GM21619 (cell line): ENCODE measurements around the gene MISP3.

Experiments used
- ATAC-seq: cut with Tn5 transposase; IDR thresholded peaks from one replicate; pipeline ENCODE4 v1.9.1; 2021; ENCODE audit not compliant: unreplicated experiment

MISP3 gene

GRCh38 chr19:14053032-14053431 is 19.6 kb upstream of the MISP3 start:
- no peak for ATAC-seq

- ATAC-seq, result no peak
These were observed 19.1 kb upstream of the MISP3 start for GRCh38 chr19:14053500-14053899.

GRCh38 chr19:14054099-14054498 is 18.5 kb upstream of the MISP3 start:
- ATAC-seq, result no peak

- ATAC-seq, result no peak
These were observed 17.9 kb upstream of the MISP3 start for GRCh38 chr19:14054721-14055120.

- no peak for ATAC-seq
These were observed 17.2 kb upstream of the MISP3 start for GRCh38 chr19:14055396-14055795.

DNA sequence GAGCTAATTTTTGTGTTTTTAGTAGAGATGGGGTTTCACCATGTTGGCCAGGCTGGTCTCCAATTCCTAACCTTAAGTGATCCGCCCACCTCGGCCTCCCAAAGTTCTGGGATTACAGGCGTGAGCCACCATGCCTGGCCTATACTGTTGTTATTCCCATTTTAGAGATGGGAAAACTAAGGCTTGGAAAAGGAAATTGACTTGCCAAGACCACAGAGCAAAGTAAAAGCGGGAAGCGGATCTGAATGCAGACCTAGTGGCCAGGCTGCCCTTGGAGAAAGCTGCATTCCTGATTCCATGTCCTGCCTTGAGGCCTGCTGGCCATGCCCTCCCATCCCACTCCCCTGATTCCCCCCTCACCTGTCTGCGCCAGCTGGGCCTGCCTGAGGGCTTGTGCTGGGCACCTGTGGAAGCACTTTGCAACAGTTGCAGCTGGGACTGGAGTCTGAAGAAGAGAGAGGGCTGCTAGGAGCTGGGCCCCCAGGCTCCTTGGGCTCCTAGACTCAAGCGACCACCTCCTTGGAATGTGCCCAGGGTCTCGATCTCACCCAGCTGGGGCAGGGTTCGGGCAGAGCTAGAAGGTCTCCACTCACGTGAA is 16.4 kb upstream of the MISP3 start:
- no peak for ATAC-seq

DNA sequence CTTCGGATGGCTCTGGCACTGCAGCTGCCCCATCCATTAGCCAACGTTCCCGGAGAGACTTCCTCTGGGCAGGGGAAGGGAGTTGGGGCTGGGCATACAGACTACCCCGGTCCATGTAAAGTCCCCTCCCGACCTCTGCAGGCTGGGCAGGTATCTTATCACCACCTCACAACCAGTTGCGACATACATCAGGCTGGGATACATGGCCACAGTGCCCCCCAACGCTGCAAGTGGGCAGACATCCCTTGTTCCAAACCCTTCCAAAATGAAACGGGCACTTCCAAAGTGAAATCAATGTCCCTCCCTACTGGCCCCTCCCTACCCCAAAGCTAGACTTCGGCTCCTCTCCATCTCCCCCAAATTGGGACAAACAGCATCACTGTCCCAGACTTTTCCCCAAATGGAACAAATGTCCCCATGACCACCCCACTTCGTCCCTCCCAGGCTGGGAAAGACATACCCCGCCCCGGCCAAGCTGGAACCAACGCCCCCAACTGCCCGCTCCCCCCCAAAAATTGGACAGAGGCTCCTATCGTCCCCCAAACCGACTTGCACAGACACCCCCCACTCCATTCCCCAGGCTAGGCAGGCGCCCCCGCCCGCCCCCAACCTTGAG is 15.7 kb upstream of the MISP3 start:
- ATAC-seq, result no peak

DNA sequence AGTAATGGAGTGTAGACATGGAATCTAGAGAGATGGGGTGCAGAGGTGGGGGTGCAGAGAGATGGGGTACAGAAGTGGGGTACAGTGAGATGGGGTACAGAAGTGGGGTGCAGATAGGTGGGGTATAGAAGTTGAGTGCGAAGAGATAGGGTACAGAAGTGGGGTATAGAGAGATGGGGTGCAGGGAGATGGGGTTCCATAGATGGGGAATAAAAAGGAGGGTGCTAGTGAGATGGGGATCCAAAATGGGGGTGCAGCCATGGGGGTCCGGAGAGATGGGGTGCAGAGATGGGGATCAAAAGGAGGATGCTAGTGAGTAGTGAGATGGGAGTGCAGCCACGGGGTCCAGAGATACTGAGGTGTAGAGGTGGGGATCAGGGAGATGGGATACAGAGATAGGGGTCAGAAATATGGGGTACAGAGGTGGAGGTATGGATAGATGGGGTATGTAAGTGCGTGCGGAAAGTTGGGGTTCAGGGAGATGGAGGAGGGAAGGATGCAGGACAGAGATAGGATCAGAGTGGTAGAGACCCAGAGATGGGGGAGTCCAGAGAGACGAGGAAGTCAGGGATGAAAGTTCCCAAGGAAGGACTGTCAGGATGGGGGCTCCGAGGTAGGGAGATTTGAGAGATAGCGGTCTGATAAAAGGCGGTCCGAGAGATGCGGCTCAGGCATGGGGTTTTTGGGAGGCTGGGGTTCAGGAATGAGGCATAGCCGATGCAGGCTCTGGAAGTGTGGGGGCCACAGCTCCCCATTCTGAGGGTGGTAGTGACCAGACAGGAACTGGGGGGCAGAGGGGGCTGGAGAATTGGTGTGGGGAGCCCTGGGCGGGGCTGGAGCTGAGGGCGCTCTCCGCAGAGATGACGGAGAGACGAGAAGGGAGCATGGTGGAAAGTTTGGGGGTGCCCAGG is 14.1 kb upstream of the MISP3 start:
- no peak for ATAC-seq

DNA sequence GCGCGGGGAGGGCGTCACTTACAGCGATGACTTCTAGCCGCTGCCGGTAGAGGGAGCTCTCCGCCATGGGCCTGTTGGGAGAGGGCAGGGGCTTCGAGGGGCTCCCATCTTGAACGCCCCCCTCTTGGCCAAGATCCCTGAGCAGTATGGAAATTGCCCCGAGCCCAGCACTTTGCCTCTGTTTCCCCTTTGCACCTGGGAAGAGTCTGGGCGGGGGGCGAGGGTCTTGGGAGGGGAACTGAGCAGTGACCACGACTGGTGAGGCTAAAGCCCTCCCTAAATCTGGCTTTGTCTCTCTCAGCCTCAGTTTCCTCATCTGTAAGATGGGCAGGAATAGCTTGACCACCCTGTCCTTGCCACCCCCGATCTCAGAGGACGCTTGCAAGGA is 13.5 kb upstream of the MISP3 start:
- ATAC-seq, result no peak

DNA sequence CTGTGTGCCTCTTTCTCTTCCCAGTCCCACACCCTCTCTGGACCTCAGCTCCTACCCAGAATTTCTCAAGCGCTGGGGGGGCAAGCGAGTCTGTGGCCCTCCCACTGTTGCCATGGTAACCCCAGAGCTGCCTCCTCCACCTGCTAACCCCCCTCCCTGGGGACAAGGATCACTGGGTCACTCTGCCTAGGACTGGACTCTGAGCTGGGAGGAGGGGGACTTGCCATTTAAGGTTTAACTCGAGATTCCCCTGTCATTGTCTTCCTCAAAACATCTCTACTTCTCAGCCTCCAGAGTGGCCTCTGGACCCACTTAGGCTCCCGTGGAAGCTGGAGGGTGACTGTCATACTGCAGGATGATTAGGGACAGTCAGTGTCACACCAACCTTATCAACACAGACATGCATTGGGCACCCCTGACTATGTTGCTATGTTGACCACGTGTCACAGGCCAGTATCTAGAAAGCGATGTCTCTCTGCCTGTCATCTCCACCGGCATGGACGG is 12.9 kb upstream of the MISP3 start:
- ATAC-seq, result no peak

DNA sequence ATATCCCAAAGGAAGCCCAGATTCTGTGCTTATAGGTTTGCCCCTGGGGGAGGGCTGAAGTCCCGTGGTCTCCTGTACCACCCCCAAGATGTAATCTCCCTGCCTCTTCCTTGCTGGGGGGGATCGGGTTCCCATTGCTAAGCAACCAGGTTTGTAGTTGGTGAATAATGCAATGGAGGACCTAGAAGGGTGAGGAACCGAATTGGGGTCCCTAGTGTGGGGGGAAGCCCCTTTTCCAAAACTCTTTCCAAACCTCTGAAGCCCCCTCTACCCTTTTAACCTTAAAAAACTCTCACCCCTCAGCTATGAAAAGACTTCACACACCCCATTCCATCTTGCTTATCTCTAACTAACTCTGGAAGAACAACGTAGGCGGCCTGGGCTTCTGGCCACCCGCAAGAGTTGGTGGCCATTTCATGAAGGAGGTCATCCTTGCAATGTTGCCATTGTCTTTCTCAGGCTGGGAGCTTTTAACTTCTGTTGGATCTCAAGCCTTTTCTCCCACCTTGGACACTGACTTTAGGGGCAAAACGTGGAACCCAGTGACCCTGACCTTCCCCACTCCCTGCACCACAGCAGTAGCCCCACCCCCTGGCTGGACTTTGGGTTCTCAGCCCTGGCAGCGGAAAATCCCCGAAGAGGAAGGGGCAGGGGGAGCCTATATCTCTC is 11.4 kb upstream of the MISP3 start:
- ATAC-seq, result no peak

GRCh38 chr19:14061751-14062557 is 10.6 kb upstream of the MISP3 start, which contains the start of gene PALM3:
Gene PALM3, minus strand, starts transcription at chr19:14062076. Its CDS starts 96 bp downstream, at chr19:14061980.
- no peak for ATAC-seq

DNA sequence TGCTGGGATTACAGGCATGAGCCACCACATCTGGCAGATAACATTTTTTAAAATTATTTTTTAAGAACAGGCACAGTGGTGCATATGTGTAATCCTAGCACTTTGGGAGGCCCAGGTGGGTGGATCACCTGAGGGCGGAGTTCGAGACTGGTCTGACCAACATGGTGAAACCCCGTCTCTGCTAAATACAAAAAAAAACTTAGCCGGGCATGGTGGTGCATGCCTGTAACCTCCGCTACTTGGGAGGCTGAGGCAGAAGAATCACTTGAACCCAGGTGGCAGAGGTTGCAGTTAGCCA is 10.1 kb upstream of the MISP3 start:
- ATAC-seq, result no peak

DNA sequence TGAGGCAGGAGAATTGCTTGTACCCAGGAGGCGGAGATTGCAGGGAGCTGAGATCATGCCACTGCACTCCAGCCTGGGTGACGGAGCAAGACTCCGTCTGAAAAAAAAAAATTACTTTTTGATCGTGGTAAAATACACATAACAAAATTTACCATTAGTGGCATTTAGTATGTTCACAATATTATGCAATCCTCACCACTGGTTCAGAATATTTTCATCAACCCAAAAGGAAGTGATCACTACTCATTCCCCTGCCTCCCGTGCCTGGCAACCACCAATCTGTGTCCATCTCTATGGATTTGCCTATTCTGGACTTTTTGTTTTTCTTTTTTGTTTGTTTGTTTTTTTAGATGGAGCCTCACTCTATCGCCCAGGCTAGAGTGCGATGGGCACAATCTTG is 9.5 kb upstream of the MISP3 start:
- no peak for ATAC-seq

DNA sequence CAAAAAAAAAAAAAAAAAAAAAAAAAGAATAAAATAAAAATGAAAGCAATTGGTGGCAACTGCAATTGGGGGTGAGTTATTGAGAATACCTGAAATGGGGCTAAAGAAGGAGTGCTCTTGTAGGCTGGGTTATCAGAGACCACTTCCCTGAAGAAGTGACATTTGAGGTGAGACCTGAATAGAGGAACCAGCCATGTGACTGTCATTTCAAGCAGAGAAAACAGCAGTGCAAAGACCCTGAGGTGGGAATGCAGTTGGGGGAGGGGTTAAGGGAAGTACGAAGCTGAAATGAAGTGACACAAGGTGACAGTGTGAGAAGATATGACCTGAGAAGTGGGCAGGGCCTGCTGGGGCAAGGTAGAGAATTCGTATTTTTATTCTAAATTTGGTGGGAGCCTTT is 6.5 kb upstream of the MISP3 start:
- ATAC-seq, result no peak

GRCh38 chr19:14070268-14071050 is 2.1 kb upstream of the MISP3 start:
- no peak for ATAC-seq

DNA sequence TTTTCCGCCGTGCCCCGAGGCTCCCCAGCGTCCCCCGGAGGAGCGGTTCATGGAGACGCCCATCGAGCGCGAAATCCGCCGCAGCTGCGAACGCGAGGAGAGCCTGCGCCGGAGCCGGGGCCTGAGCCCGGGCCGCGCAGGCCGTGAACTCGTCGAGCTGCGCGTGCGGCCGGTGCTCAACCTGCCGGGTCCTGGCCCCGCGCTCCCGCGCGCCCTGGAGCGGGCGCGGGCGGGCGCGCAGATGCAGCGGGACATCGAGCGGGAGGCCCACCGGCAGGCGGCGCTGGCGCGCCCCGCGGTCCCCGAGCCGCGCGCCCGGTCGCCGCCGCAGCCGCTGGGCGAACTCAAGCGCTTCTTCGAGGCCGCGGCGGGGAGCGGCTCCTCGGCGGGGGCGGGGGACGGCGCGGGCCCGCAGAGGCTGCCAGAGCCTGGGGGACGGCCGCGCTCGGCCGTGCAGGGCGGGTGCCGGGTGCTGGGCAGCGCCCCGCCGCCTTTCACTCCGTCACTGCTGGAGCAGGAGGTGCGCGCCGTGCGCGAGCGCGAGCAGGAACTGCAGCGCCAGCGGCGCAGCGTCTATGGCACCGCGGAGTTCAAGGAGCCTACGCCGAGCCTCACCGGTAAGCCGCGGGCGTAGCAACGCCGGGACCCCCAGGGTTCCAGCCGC is 807 bp downstream of the MISP3 start:
- peak; percentile 49 for ATAC-seq

- no peak for ATAC-seq
These were observed 1.6 kb downstream of the MISP3 start for GRCh38 chr19:14073925-14074838.
